Fibroblast of lung (primary cell): Measurements from ENCODE around the gene PTCH2. TPM values are rescaled to one million over a fixed set of nuclear protein-coding genes. Genes with fewer than 3 reads are reported as not detected.

Experiments used
- DNase-seq, 2 donors: peaks; one replicate each; pipeline versions ENCODE4 v3.0.0 to v3.0.0-alpha.2; 2010; ENCODE audit warnings: low read depth in 2 of 2
- H2AFZ ChIP-seq: 2 replicates; pipeline ENCODE4 v1.5.1; 2012; ENCODE audit warnings: low read length, control low read depth, inconsistent platforms
- H3K27ac ChIP-seq: 2 replicates; pipeline ENCODE4 v1.5.1; 2011; ENCODE audit warnings: low read length, control low read depth; ENCODE audit not compliant: insufficient read depth
- H3K27me3 ChIP-seq: 2 replicates; pipeline ENCODE4 v1.5.1; 2011; ENCODE audit warnings: mild to moderate bottlenecking, low read length; ENCODE audit not compliant: control insufficient read depth, insufficient read depth
- H3K36me3 ChIP-seq: 2 replicates; pipeline ENCODE4 v1.5.1; 2011; ENCODE audit warnings: low read length; ENCODE audit not compliant: control insufficient read depth, insufficient read depth
- H3K4me1 ChIP-seq: 2 replicates; pipeline ENCODE4 v1.5.1; 2011; ENCODE audit warnings: low read length; ENCODE audit not compliant: control insufficient read depth, insufficient read depth; ENCODE audit errors: extremely low read depth
- H3K4me2 ChIP-seq: 2 replicates; pipeline ENCODE4 v1.5.1; 2011; ENCODE audit warnings: low read length, control low read depth; ENCODE audit not compliant: insufficient read depth; ENCODE audit errors: extremely low read depth
- H3K4me3 ChIP-seq, 4 experiments: fragments of 200-600 bp in 1 of 4; sonication (generic) in 1 of 4; replicated peaks in 1 of 4; 2 replicates each; pipeline ENCODE4 v1.5.1; 2011 to 2016; ENCODE audit warnings: low read length in 4 of 4, low read depth in 3 of 4, mild to moderate bottlenecking in 3 of 4, control low read depth in 2 of 4, inconsistent platforms in 1 of 4, mixed read lengths in 1 of 4; ENCODE audit not compliant: insufficient read depth in 1 of 4; ENCODE audit errors: control extremely low read depth in 1 of 4
- H3K79me2 ChIP-seq: 2 replicates; pipeline ENCODE4 v1.5.1; 2012; ENCODE audit warnings: mild to moderate bottlenecking, low read length, inconsistent platforms; ENCODE audit not compliant: control insufficient read depth, insufficient read depth
- H3K9ac ChIP-seq: 2 replicates; pipeline ENCODE4 v1.5.1; 2011; ENCODE audit warnings: mild to moderate bottlenecking, low read length, control low read depth; ENCODE audit not compliant: insufficient read depth
- H3K9me3 ChIP-seq: 2 replicates; pipeline ENCODE4 v1.5.1; 2012; ENCODE audit warnings: low read depth, low read length; ENCODE audit not compliant: control insufficient read depth, insufficient read depth
- H4K20me1 ChIP-seq: 2 replicates; pipeline ENCODE4 v1.5.1; 2011; ENCODE audit warnings: low read length; ENCODE audit not compliant: control insufficient read depth, insufficient read depth; ENCODE audit errors: extremely low read depth
- CTCF ChIP-seq, 2 donors: IDR thresholded peaks in 1 of 2; conservative IDR thresholded peaks in 1 of 2; 1 replicate in 1 of 2; 2 replicates in 1 of 2; pipeline ENCODE4 v1.5.1; 2011 to 2012; ENCODE audit warnings: low read length in 2 of 2, control low read depth in 1 of 2, inconsistent platforms in 1 of 2, low read depth in 1 of 2, mild to moderate bottlenecking in 1 of 2
- EZH2 ChIP-seq: IDR thresholded peaks from 2 replicates; pipeline ENCODE4 v1.5.1; 2012; ENCODE audit warnings: low read length, control low read depth, mild to moderate bottlenecking; ENCODE audit errors: missing control alignments
- polyA plus RNA-seq, 2 donors: library from polyadenylated mRNA; depleted of rRNA in 1 of 2; stranded (reverse) in 1 of 2; unstranded in 1 of 2; fragments of >200 nt; gene quantifications; 2 replicates each; pipeline ENCODE4 v1.2.1, GENCODE V29; 2011 to 2012; ENCODE audit warnings: missing spikeins in 1 of 2
- total RNA-seq: library from RNA; depleted of rRNA; stranded (reverse); fragments of >200 nt; gene quantifications from 2 replicates; pipeline ENCODE4 v1.2.1, GENCODE V29; 2014

The PTCH2 gene
- total and polyA plus RNA-seq, 2 donors (not counting 1 experiment from before 2014, with no cell fraction given): 0.15 to 0.50 TPM

- no peaks in the 10 kb centered on the region for H3K9me3 ChIP-seq
- H3K4me1 ChIP-seq: no peaks in the 10 kb centered on the region
- H3K9ac ChIP-seq: no peak overlapping the region
- H3K36me3 ChIP-seq: no peaks in the 10 kb centered on the region
- H3K4me3 ChIP-seq: no peak overlapping the region
- no peak for TF ChIP-seq CTCF (conservative IDR thresholded peaks at IDR 0.05 in 1 of 2, IDR thresholded peaks at IDR 0.05 in 1 of 2; ENCODE audit: low read depth in 1 of 2, low read length in 2 of 2)
- H3K79me2 ChIP-seq: no peaks in the 10 kb centered on the region
- DNase-seq: no peak
- no peaks in the 10 kb centered on the region for H3K27me3 ChIP-seq
- no peak overlapping the region for H3K4me2 ChIP-seq
- no peaks in the 10 kb centered on the region for H4K20me1 ChIP-seq
- H3K27ac ChIP-seq: no peak overlapping the region
- no peak overlapping the region for H2AFZ ChIP-seq
Measured at GRCh38 chr1:44831516-44831915, 11.5 kb downstream of the PTCH2 start.

GRCh38 chr1:44830900-44831304 is 12.2 kb downstream of the PTCH2 start:
- H3K4me3 ChIP-seq: no peak overlapping the region
- no peaks in the 10 kb centered on the region for H3K9me3 ChIP-seq
- no peak overlapping the region for H3K4me2 ChIP-seq
- no peak for DNase-seq
- TF ChIP-seq CTCF (conservative IDR thresholded peaks at IDR 0.05 in 1 of 2, IDR thresholded peaks at IDR 0.05 in 1 of 2; ENCODE audit: low read depth in 1 of 2, low read length in 2 of 2) (no peak), EZH2 (no peak)
- H3K79me2 ChIP-seq: no peaks in the 10 kb centered on the region
- H3K9ac ChIP-seq: no peak overlapping the region
- no peaks in the 10 kb centered on the region for H3K36me3 ChIP-seq
- no peak overlapping the region for H3K27ac ChIP-seq
- H2AFZ ChIP-seq: no peak overlapping the region
- no peaks in the 10 kb centered on the region for H3K4me1 ChIP-seq
- H4K20me1 ChIP-seq: no peaks in the 10 kb centered on the region
- no peaks in the 10 kb centered on the region for H3K27me3 ChIP-seq

- no peak for DNase-seq
- no peaks in the 10 kb centered on the region for H3K4me1 ChIP-seq
- no peaks in the 10 kb centered on the region for H3K36me3 ChIP-seq
Measured at GRCh38 chr1:44829506-44830384, 13.3 kb downstream of the PTCH2 start.

More at GRCh38 chr1:44829506-44830384, 13.3 kb downstream of the PTCH2 start:
- H3K4me3 ChIP-seq: no peak overlapping the region
- no peak overlapping the region for H3K9ac ChIP-seq
- H2AFZ ChIP-seq: no peak overlapping the region
- H3K9me3 ChIP-seq: no peaks in the 10 kb centered on the region
- TF ChIP-seq CTCF (conservative IDR thresholded peaks at IDR 0.05 in 1 of 2, IDR thresholded peaks at IDR 0.05 in 1 of 2; ENCODE audit: low read depth in 1 of 2, low read length in 2 of 2) (no peak), EZH2 (no peak)
- no peak overlapping the region for H3K27ac ChIP-seq
- no peak overlapping the region for H3K4me2 ChIP-seq
- H4K20me1 ChIP-seq: no peaks in the 10 kb centered on the region
- no peaks in the 10 kb centered on the region for H3K27me3 ChIP-seq
- H3K79me2 ChIP-seq: no peaks in the 10 kb centered on the region
